ENCODE results near the gene PER3. TPM values are rescaled to one million over a fixed set of nuclear protein-coding genes. Genes with fewer than 3 reads are reported as not detected.

The PER3 gene
- total RNA-seq, 6 experiments from 2014 or later: 8.7 to 26.2 (median 13.5) TPM

- no peak for TF ChIP-seq CTCF (IDR thresholded peaks at IDR 0.05)
- TF ChIP-seq POLR2A (IDR thresholded peaks at IDR 0.05): no peak
- DNase-seq (no peak), ATAC-seq (no peak)
- Histone ChIP-seq H3K27ac (no peak overlapping the region), H3K4me1 (peaks cover 0 to 12% (median 2%) of the 10 kb centered on the region in 4 donors), H3K9me3 (no peaks in the 10 kb centered on the region), H3K27me3 (no peaks in the 10 kb centered on the region), H3K4me3 (no peak overlapping the region), H3K36me3 (peaks cover 0 to 4% (median 0%) of the 10 kb centered on the region in 4 donors)
- WGBS (ENCODE audit: insufficient coverage, low coverage, low lambda C conversion rate, missing lambda C conversion rate): 81% methylated on average over 12 of the region's 12 CpGs
- intact Hi-C loops (cut with DNase I): no loop called here
These were observed 14.2 kb upstream of the PER3 start for GRCh38 chr1:7769673-7770412.

- ATAC-seq (peak in 3 of 4 donors; percentile 26 to 49 (median 32)), DNase-seq (no peak)
- intact Hi-C loops (cut with DNase I): no loop called here
- Histone ChIP-seq H3K9me3 (no peaks in the 10 kb centered on the region), H3K4me1 (peaks cover 0 to 12% (median 2%) of the 10 kb centered on the region in 4 donors), H3K27ac (peak overlapping the region; percentile 45 to 92 (median 87)), H3K4me3 (peak overlapping the region; percentile 86 to 96 (median 90)), H3K27me3 (no peaks in the 10 kb centered on the region), H3K36me3 (peaks cover 0 to 4% (median 0%) of the 10 kb centered on the region in 4 donors)
- 3% methylated on average over 6 of the region's 6 CpGs for WGBS (ENCODE audit: insufficient coverage, low coverage, low lambda C conversion rate, missing lambda C conversion rate)
- TF ChIP-seq POLR2A (IDR thresholded peaks at IDR 0.05) (no peak), CTCF (IDR thresholded peaks at IDR 0.05) (no peak)
These were observed 13.5 kb upstream of the PER3 start for GRCh38 chr1:7770669-7770996.

- Histone ChIP-seq H3K27me3 (no peaks in the 10 kb centered on the region), H3K4me3 (peak within 1 kb of the TSS; percentile 86 to 96 (median 90)), H3K36me3 (peaks cover 0 to 4% (median 0%) of the 10 kb centered on the region in 4 donors), H3K4me1 (peaks cover 0 to 12% (median 2%) of the 10 kb centered on the region in 4 donors), H3K27ac (peak within 1 kb of the TSS; percentile 75 to 92 (median 87)), H3K9me3 (no peaks in the 10 kb centered on the region)
- peak; percentile 93 to 94 (median 93) for DNase-seq
- intact Hi-C loops (cut with DNase I): no loop called here
- WGBS (ENCODE audit: insufficient coverage, low coverage, low lambda C conversion rate, missing lambda C conversion rate): 0% methylated on average over 32 of the region's 97 CpGs
- TF ChIP-seq POLR2A (IDR thresholded peaks at IDR 0.05) (peak; percentile 68), CTCF (IDR thresholded peaks at IDR 0.05) (no peak)
- peak; percentile 98 to 99 (median 98) for ATAC-seq
These were observed 12.9 kb upstream of the PER3 start, which contains the start of gene VAMP3 for GRCh38 chr1:7770997-7771822. Gene VAMP3, plus strand, starts transcription at chr1:7771296. Its CDS starts 88 bp downstream, at chr1:7771384.

GRCh38 chr1:7771823-7772299, 12.2 kb upstream of the PER3 start:
- intact Hi-C loops (cut with DNase I): no loop called here
- Histone ChIP-seq H3K4me3 (peak overlapping the region; percentile 86 to 96 (median 90)), H3K27me3 (no peaks in the 10 kb centered on the region), H3K9me3 (no peaks in the 10 kb centered on the region), H3K27ac (peak overlapping the region; percentile 75 to 92 (median 87)), H3K36me3 (peaks cover 0 to 4% (median 0%) of the 10 kb centered on the region in 4 donors), H3K4me1 (peaks cover 0 to 12% (median 2%) of the 10 kb centered on the region in 4 donors)
- no peak for DNase-seq
- ATAC-seq: peak in 2 of 4 donors; percentile 29 to 40
- WGBS (ENCODE audit: insufficient coverage, low coverage, low lambda C conversion rate, missing lambda C conversion rate): 7% methylated on average over 12 of the region's 12 CpGs
- TF ChIP-seq CTCF (IDR thresholded peaks at IDR 0.05) (no peak), POLR2A (IDR thresholded peaks at IDR 0.05) (no peak)

All from right lobe of liver (tissue), 6 donors.